GM18868 (cell line): ENCODE measurements around the gene NRP1.

Source experiments
- ATAC-seq: cut with Tn5 transposase; IDR thresholded peaks from one replicate; pipeline ENCODE4 v1.9.1; 2021; ENCODE audit warnings: mild to moderate bottlenecking, moderate library complexity; ENCODE audit not compliant: unreplicated experiment

Gene NRP1

GRCh38 chr10:33350041-33350440, 15.6 kb upstream of the NRP1 start:
- no peak for ATAC-seq

DNA sequence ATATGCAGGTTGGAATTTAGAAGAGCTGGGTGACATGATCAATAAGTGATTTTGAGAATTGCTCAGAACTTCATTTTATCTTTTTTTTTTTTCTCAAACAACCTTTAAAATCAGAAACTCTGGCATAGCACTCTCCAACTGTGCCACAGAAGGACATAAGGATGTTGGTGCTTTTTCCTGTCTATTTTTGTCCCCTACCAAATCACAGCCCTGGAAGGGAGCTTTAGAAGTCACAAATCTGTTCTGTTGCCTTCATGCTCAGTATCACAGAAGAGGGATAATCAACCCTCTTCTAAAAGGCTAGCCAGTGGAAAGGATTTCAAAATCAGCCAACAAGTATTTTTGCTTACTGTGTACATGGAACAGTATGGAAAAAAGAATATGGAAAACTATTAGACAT, 14.8 kb upstream of the NRP1 start:
- ATAC-seq, result no peak

DNA sequence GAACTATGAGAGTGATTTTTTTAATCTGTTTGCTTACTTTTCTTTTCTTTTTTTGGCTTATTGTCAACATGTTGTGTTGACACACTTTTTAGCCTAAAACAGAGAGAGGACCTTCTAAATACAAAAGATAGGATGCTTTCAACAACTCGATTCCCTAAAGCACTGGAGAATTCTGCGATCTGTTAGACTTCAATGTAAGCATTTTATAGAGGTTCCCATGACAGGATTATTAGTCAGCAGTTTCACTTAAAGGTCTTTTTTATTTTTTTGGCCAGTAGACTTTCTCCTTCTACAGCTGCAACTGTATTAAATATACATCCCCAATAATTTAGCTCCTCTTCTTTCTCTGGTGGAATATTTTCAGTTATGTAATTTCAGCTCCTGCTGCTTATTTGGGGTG, 12.7 kb upstream of the NRP1 start:
- no peak for ATAC-seq

DNA sequence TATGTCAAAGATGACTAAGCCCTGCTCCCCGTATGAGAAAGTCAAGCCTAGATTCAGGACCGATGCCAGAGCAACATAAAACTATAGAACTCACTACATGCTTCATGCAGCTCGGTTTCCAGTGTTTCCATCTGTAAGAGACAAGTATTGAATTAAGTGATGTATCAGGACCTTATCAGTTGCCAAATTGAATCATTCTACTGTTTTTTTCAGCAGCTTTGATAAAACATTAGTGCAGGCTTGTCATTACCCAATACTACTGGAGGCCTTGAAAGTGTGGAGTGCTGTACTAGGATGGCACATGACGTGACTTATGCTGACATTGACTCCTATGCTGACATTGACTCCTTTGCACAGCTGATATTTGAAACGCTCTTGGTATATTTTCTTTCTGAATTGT, 10.8 kb upstream of the NRP1 start:
- ATAC-seq, result no peak

- ATAC-seq, result no peak
These were observed 10.2 kb upstream of the NRP1 start for GRCh38 chr10:33344676-33345075.

- ATAC-seq, result no peak
These were observed 7.2 kb upstream of the NRP1 start for GRCh38 chr10:33341637-33342036.

DNA sequence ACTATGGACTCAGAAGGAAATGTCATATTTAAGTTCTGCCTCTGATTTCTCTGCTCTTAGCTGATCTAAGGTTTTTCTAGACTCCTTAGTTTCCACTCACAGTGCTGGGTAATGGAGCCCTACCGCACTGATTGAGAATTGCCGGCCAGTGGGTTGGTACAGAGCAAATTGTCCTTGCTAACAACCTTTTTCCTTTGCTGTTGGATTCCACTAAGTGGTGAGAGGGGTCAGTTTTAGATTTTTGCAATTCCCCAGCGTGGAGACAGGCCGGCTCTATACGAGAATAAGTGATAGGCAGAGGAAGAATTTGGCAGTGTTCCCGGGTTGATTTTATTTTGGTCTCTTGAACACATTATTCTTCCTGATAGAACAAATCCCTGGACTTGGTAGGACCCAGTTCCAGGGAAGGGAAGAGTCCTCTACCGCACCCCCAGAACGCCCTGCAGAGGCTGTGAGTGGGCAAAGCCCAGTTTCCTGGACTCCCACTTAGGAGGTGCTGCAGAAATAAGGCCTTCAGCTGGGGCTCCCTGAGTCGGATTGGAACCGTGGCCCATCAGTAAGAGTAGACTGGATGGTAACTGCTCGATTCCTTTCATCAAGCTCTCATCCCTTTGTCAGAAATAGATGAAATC, 3.0 kb upstream of the NRP1 start:
- ATAC-seq, result no peak

GRCh38 chr10:33336582-33337325, 2.3 kb upstream of the NRP1 start:
- no peak for ATAC-seq

- ATAC-seq, result no peak
These were observed 1.5 kb upstream of the NRP1 start for GRCh38 chr10:33335801-33336581.

DNA sequence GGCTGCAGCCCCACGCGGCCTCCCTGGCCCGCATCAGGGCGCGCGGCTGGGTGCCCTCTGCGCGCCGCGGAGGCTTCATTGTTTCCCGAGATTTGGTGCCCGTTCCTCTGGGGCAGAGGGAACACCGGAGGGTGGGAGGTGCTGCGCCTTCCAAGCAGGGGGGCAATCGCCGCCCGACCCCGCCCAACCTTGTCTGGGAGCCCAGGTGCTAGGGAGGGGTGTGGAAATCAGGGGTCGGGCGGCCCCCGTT, 1.0 kb upstream of the NRP1 start:
- ATAC-seq, result no peak

GRCh38 chr10:33334805-33335550, 511 bp upstream of the NRP1 start:
- no peak for ATAC-seq

- ATAC-seq, result peak; percentile 41
These were observed 986 bp downstream of the NRP1 start for GRCh38 chr10:33333260-33334101.

DNA sequence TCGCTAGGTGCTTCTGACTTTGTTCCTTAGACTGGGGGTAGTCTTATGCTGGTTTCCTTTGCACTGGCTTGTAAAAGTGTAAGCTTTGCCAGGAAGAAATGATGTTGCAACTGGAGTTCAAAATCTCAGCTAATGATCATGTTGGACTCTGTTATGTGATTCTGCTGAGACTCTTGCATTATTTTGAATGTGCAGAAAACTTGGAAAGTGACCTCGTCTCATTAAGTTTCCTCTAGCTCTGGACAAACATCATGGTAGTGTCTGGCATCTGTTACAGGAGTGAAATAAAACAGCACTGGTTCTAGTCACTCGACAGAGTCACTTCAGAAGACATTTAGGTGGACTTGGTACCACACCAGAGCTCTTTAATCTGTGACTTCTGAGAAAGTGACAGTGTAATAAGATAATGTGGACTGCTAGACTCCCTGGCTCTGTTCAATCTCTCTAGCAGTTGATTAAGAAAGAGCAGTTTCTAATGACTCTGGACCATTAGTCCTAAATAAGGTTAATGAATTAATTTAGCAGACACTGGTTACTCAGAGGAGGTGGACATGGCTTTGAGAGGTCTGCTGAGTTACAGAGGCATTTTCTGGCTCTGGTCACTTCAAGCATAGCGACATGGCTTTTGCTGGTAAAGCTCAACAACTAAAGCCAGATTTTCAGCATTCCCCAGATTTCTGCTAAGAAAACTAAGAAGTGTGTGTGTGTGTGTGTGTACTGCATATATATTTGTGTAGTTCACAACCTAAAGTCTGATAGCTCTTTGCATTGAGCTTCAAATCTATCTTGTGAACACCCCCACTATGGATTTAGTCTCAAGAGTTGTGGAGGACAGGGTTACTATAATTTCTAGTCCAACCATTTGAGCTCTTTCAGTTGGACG, 2.0 kb downstream of the NRP1 start:
- ATAC-seq, result no peak

DNA sequence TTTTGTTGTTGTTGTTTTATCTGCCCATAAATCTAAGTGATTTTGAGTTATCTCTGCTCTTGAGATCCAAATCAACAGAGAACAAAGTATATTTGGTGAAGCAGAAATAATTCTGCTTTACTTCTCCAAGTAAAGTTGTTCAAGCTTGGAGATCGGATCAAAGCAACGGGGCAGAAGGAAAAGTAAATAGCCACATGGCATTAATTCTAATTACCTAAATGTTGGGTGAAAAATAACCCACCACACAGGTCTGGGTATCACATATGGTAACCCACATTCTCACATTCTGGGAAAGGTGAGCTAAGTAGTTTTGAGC, 3.1 kb downstream of the NRP1 start:
- no peak for ATAC-seq

DNA sequence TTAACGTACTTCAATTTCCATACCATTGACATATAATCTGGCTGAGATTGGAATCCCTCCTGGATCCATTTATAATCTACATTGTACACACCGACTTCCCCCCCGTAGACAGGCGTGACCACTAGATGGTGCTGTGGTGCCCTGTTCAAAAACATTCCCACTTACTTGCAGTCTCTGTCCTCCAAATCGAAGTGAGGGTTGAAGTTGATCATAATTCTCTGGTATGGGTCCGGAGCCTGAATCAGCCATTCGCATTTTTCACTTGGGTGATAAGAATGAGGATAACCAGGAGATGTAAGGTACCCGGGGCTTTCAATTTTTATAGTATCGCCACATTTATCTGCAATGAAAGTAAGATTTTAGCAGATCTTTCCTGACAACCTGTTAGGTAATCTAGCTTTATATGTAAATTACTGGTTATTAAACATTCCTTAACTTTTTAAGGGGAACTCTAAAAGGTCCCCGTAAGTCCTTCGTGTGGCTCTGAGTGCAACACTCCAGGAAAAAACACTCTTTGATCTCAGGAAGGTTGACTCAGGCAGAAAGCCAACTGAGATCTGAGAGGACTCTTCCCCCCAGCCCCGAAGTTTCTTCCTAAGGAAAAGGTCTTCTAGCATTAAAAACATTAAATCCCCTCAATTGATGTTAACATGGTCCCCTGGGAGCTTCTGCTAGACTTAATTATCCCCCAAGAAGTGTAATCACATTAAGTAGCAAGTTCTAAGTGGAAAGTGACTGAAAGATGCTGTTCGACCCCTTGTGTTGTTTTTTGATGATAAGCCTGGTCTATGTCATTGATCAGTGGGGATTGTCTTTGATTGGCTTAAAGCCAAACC, 3.7 kb downstream of the NRP1 start:
- ATAC-seq, result peak; percentile 63

GRCh38 chr10:33329178-33329577, 5.3 kb downstream of the NRP1 start:
- no peak for ATAC-seq

DNA sequence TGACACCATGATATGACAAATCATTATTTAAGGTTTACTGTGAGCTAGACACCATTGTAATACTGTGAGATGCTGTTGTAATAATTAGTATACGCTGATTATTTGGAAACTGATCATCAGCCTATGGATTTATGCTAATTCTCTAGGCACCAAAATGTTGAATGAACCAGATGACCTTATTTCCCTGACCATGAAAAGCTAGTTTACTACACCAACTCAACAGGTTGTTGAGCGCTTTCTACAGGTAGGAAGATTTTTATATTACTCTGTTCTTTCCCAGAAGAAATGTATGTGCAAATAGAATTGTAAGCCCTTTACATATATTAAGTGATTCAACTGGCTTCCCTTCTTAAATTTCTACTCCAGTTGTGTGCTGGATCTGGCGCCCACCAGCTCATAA, 6.2 kb downstream of the NRP1 start:
- ATAC-seq, result no peak

DNA sequence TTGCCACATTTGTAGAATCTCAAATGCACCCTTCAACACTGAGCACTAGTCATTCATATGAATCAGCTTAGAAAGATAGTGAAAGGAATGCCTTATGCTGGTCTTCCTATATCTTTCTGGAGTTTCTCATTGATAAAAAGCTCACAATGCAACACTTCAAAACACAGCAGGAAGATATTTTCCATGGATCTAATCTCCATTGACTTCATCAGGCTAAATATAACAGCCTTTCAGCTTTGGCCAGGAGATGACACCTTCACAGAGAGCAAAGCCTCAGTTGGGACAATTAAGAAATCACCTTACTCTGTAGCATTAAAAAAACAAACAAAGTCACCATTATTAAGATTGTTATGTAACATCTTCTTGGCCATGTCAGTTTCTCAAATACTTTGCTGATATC, 6.7 kb downstream of the NRP1 start:
- no peak for ATAC-seq

GRCh38 chr10:33326933-33327332, 7.5 kb downstream of the NRP1 start:
- no peak for ATAC-seq
